B cell (primary cell): ENCODE data around the gene ZDHHC14.

ENCODE experiments used
- EZH2 ChIP-seq: IDR thresholded peaks from 2 replicates; pipeline ENCODE4 v1.6.1; 2012; ENCODE audit warnings: borderline replicate concordance, low read depth, mild to moderate bottlenecking, moderate library complexity, low read length; ENCODE audit not compliant: insufficient read depth, poor library complexity, severe bottlenecking
- TF ChIP-seq, protein P1 (sequence below): fragments of 200-600 bp; IDR thresholded peaks from one replicate; pipeline ENCODE4 v1.8.0; 2022; ENCODE audit warnings: antibody characterized with exemption, mild to moderate bottlenecking

- TF ChIP-seq, protein P1, sequence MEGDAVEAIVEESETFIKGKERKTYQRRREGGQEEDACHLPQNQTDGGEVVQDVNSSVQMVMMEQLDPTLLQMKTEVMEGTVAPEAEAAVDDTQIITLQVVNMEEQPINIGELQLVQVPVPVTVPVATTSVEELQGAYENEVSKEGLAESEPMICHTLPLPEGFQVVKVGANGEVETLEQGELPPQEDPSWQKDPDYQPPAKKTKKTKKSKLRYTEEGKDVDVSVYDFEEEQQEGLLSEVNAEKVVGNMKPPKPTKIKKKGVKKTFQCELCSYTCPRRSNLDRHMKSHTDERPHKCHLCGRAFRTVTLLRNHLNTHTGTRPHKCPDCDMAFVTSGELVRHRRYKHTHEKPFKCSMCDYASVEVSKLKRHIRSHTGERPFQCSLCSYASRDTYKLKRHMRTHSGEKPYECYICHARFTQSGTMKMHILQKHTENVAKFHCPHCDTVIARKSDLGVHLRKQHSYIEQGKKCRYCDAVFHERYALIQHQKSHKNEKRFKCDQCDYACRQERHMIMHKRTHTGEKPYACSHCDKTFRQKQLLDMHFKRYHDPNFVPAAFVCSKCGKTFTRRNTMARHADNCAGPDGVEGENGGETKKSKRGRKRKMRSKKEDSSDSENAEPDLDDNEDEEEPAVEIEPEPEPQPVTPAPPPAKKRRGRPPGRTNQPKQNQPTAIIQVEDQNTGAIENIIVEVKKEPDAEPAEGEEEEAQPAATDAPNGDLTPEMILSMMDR, result no peak
- no peak for TF ChIP-seq EZH2
Observed at GRCh38 chr6:157557559-157557958, 176.6 kb downstream of the ZDHHC14 start.
